H54 (cell line): ENCODE data around the gene TMEM127.
A peak's percentile ranks its signal among the peaks of the same experiment; 100 is the strongest.

ENCODE experiments used
- DNase-seq: peaks from one replicate; pipeline ENCODE4 v3.0.0; 2011; ENCODE audit warnings: low spot score, mixed read lengths; ENCODE audit not compliant: insufficient read length
- FAIRE-seq: peaks from 3 replicates; lab custom pipeline; 2011; peaks lifted over from hg19 to GRCh38; lab: Jason Lieb, UNC
- POLR2A ChIP-seq: IDR thresholded peaks from 2 replicates; pipeline ENCODE4 v1.6.1; 2011; ENCODE audit warnings: low read depth, mild to moderate bottlenecking, low read length

The TMEM127 gene

GRCh38 chr2:96274355-96275056, 8.7 kb upstream of the TMEM127 start:
- DNase-seq = no peak
- no peak for FAIRE-seq
- no peak for TF ChIP-seq POLR2A

GRCh38 chr2:96273763-96274162, 8.0 kb upstream of the TMEM127 start:
- no peak for TF ChIP-seq POLR2A
- DNase-seq (no peak), FAIRE-seq (no peak)

- DNase-seq (no peak), FAIRE-seq (no peak)
- no peak for TF ChIP-seq POLR2A
Observed at GRCh38 chr2:96271995-96272394, 6.2 kb upstream of the TMEM127 start.

GRCh38 chr2:96267159-96267971, 1.6 kb upstream of the TMEM127 start:
- no peak for FAIRE-seq
- no peak for TF ChIP-seq POLR2A
- DNase-seq = peak; percentile 34

GRCh38 chr2:96265349-96265839, 403 bp downstream of the TMEM127 start:
- FAIRE-seq = no peak
- DNase-seq = peak; percentile 41
- no peak for TF ChIP-seq POLR2A

- no peak for DNase-seq
- no peak for FAIRE-seq
- TF ChIP-seq POLR2A = no peak
Observed at GRCh38 chr2:96264656-96265348, 995 bp downstream of the TMEM127 start.

GRCh38 chr2:96264086-96264485, 1.7 kb downstream of the TMEM127 start:
- no peak for FAIRE-seq

GRCh38 chr2:96262306-96262705, 3.5 kb downstream of the TMEM127 start:
- TF ChIP-seq POLR2A = no peak
- DNase-seq (no peak), FAIRE-seq (no peak)

More at GRCh38 chr2:96264086-96264485, 1.7 kb downstream of the TMEM127 start:
- DNase-seq = no peak
- no peak for TF ChIP-seq POLR2A

GRCh38 chr2:96261328-96262003, 4.3 kb downstream of the TMEM127 start:
- no peak for TF ChIP-seq POLR2A
- no peak for FAIRE-seq
- DNase-seq = no peak

GRCh38 chr2:96260387-96261260, 5.2 kb downstream of the TMEM127 start:
- DNase-seq (peak; percentile 95), FAIRE-seq (peak; percentile 91)
- no peak for TF ChIP-seq POLR2A

GRCh38 chr2:96259497-96259921, 6.3 kb downstream of the TMEM127 start:
- DNase-seq (no peak), FAIRE-seq (no peak)
- TF ChIP-seq POLR2A = no peak
